OCI-M2 (cell line): ENCODE data around the gene FTSJ1.
"Not testable (repeated sequence)": the region's sequence is repeated elsewhere in the genome, so short reads cannot be mapped to it uniquely, and the experiment has no call there.

Experiments used
- DNase-seq: peaks from one replicate; lab custom pipeline; 2025; ENCODE audit not compliant: unreplicated experiment; lab: John Stamatoyannopoulos, UW

Gene FTSJ1

GRCh38 chrX:48492293-48492910, 16.4 kb downstream of the FTSJ1 start:
- DNase-seq = no peak

GRCh38 chrX:48493890-48494364, 17.9 kb downstream of the FTSJ1 start:
- no peak for DNase-seq

- DNase-seq = no peak
Measured at GRCh38 chrX:48496660-48497059, 20.7 kb downstream of the FTSJ1 start.

- no peak for DNase-seq
Measured at GRCh38 chrX:48497871-48498270, 21.9 kb downstream of the FTSJ1 start.

GRCh38 chrX:48498374-48498809, 22.4 kb downstream of the FTSJ1 start:
- no peak for DNase-seq

GRCh38 chrX:48504261-48504660, 28.3 kb downstream of the FTSJ1 start:
- DNase-seq = no peak

GRCh38 chrX:48505481-48505880, 29.5 kb downstream of the FTSJ1 start:
- no peak for DNase-seq

GRCh38 chrX:48507246-48507645, 31.2 kb downstream of the FTSJ1 start:
- no peak for DNase-seq

- DNase-seq = no peak
Measured at GRCh38 chrX:48508400-48509244, 32.6 kb downstream of the FTSJ1 start, which contains the start of gene PORCN. PORCN (plus strand) TSS chrX:48508992; CDS start chrX:48509821, 829 bp downstream.

- no peak for DNase-seq
Measured at GRCh38 chrX:48509245-48509590, 33.2 kb downstream of the FTSJ1 start.

GRCh38 chrX:48509619-48510018, 33.6 kb downstream of the FTSJ1 start:
- DNase-seq = no peak

GRCh38 chrX:48511560-48511959, 35.6 kb downstream of the FTSJ1 start:
- DNase-seq = no peak

GRCh38 chrX:48512371-48512935, 36.5 kb downstream of the FTSJ1 start:
- no peak for DNase-seq

- DNase-seq = no peak
Measured at GRCh38 chrX:48513670-48514069, 37.7 kb downstream of the FTSJ1 start.

GRCh38 chrX:48514126-48514806, 38.3 kb downstream of the FTSJ1 start:
- no peak for DNase-seq

GRCh38 chrX:48514868-48515460, 39.0 kb downstream of the FTSJ1 start:
- DNase-seq = no peak

- no peak for DNase-seq
Measured at GRCh38 chrX:48515842-48516241, 39.8 kb downstream of the FTSJ1 start.

GRCh38 chrX:48516285-48516684, 40.3 kb downstream of the FTSJ1 start:
- DNase-seq = no peak

GRCh38 chrX:48516987-48517386, 41.0 kb downstream of the FTSJ1 start:
- DNase-seq = no peak

GRCh38 chrX:48519481-48519880, 43.5 kb downstream of the FTSJ1 start:
- DNase-seq = not testable (repeated sequence)

GRCh38 chrX:48520455-48520854, 44.5 kb downstream of the FTSJ1 start:
- no peak for DNase-seq
